ENCODE results near the gene SLC41A2. TPM values are rescaled to one million over a fixed set of nuclear protein-coding genes. Genes with fewer than 3 reads are reported as not detected.

Gene SLC41A2
- total and polyA plus RNA-seq, 10 of the 15 experiments (the other 5 are each of a cell fraction or from before 2014, with no cell fraction given), result 3.5 to 19.0 (median 11.3) TPM

DNA sequence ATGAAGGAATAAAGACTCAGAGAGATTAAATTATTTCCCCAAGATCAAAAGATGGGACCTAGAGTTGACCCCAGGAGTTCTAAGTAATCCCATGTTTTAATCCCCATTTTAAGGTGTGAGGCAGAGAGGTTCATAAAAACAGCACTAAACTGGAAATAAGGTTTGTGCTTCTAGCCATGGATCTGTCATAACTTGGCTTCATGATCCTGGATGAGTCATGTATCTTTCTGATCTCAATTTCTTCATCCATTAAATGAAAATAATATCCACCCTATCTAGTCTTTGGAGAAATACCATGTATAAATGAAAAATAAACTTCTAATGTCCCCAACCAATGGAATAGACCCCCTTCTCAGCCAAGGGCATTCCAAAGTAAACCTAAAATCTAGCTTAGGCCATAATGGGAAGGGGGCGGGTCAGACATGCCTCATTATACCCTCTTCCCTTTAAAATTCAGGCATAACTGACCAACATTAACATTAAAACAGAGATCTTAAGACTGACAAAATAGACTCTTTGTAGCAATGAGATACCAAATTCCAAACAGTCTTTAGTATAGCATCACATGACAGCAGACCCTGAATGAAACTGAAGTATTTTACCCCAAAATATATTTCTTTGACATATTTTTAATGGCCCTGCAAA lies 47.8 kb downstream of the SLC41A2 start:
- no peaks in the 10 kb centered on the region for H3K4me1 ChIP-seq (ENCODE audit: control insufficient read depth, insufficient read depth, low read length)
- TF ChIP-seq, protein P1, sequence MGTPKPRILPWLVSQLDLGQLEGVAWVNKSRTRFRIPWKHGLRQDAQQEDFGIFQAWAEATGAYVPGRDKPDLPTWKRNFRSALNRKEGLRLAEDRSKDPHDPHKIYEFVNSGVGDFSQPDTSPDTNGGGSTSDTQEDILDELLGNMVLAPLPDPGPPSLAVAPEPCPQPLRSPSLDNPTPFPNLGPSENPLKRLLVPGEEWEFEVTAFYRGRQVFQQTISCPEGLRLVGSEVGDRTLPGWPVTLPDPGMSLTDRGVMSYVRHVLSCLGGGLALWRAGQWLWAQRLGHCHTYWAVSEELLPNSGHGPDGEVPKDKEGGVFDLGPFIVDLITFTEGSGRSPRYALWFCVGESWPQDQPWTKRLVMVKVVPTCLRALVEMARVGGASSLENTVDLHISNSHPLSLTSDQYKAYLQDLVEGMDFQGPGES (IDR thresholded peaks at IDR 0.05), result no peak
- TF ChIP-seq NBN (IDR thresholded peaks at IDR 0.05) (no peak), SREBF1 (IDR thresholded peaks at IDR 0.05; ENCODE audit: low read length) (no peak), PAX5 (IDR thresholded peaks at IDR 0.05; ENCODE audit: borderline replicate concordance, low read depth, low read length) (no peak), EP300 (IDR thresholded peaks at IDR 0.05; ENCODE audit: borderline replicate concordance in 1 of 2, control insufficient read depth in 1 of 2, low read depth in 2 of 2, low read length in 2 of 2) (no peak), ZNF207 (IDR thresholded peaks at IDR 0.05; ENCODE audit: borderline replicate concordance) (no peak), RUNX3 (IDR thresholded peaks at IDR 0.05; ENCODE audit: low read length) (no peak), IRF4 (IDR thresholded peaks at IDR 0.05; ENCODE audit: low read depth, low read length) (no peak), CREB1 (IDR thresholded peaks at IDR 0.05; ENCODE audit: low read depth) (no peak), CBFB (IDR thresholded peaks at IDR 0.05; ENCODE audit: low read depth) (no peak), TBL1XR1 (IDR thresholded peaks at IDR 0.05; ENCODE audit: low read depth, low read length) (no peak), HDAC2 (IDR thresholded peaks at IDR 0.05) (no peak), BMI1 (IDR thresholded peaks at IDR 0.05; ENCODE audit: borderline replicate concordance) (no peak)
- TF ChIP-seq, protein P2, sequence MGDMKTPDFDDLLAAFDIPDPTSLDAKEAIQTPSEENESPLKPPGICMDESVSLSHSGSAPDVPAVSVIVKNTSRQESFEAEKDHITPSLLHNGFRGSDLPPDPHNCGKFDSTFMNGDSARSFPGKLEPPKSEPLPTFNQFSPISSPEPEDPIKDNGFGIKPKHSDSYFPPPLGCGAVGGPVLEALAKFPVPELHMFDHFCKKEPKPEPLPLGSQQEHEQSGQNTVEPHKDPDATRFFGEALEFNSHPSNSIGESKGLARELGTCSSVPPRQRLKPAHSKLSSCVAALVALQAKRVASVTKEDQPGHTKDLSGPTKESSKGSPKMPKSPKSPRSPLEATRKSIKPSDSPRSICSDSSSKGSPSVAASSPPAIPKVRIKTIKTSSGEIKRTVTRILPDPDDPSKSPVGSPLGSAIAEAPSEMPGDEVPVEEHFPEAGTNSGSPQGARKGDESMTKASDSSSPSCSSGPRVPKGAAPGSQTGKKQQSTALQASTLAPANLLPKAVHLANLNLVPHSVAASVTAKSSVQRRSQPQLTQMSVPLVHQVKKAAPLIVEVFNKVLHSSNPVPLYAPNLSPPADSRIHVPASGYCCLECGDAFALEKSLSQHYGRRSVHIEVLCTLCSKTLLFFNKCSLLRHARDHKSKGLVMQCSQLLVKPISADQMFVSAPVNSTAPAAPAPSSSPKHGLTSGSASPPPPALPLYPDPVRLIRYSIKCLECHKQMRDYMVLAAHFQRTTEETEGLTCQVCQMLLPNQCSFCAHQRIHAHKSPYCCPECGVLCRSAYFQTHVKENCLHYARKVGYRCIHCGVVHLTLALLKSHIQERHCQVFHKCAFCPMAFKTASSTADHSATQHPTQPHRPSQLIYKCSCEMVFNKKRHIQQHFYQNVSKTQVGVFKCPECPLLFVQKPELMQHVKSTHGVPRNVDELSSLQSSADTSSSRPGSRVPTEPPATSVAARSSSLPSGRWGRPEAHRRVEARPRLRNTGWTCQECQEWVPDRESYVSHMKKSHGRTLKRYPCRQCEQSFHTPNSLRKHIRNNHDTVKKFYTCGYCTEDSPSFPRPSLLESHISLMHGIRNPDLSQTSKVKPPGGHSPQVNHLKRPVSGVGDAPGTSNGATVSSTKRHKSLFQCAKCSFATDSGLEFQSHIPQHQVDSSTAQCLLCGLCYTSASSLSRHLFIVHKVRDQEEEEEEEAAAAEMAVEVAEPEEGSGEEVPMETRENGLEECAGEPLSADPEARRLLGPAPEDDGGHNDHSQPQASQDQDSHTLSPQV (IDR thresholded peaks at IDR 0.05), result no peak
- H3K27me3 ChIP-seq (replicated peaks in 1 of 2; ENCODE audit: control insufficient read depth in 2 of 2, insufficient read depth in 2 of 2, low read length in 1 of 2), result no peaks in the 10 kb centered on the region
- H3K36me3 ChIP-seq (ENCODE audit: control insufficient read depth in 2 of 2, insufficient read depth in 2 of 2, low read length in 1 of 2), result no peaks in the 10 kb centered on the region
- no peaks in the 10 kb centered on the region for H3K79me2 ChIP-seq (ENCODE audit: control insufficient read depth, insufficient read depth, low read length)
- H3K4me2 ChIP-seq (ENCODE audit: control insufficient read depth, insufficient read depth), result no peak overlapping the region
- ATAC-seq (no peak), FAIRE-seq (no peak), DNase-seq (ENCODE audit: low read depth, low spot score) (no peak)
- no TSS peak for BruUV-seq (replicated peaks)
- H3K27ac ChIP-seq (ENCODE audit: control insufficient read depth, insufficient read depth), result no peak overlapping the region
- ChIA-PET RAD21 (ENCODE audit: unreplicated experiment) (no interaction called here), SMC1A (ENCODE audit: uncharacterized antibody, unreplicated experiment) (interaction anchor here (1.2 to 1.5 kb wide), 2 partner anchors 10 to 19 kb away, joined by 3 read pairs; no protein-coding TSS in a partner anchor), CTCF (no interaction called here), POLR2A (no interaction called here)
- H3K9ac ChIP-seq (ENCODE audit: control insufficient read depth, insufficient read depth, low read length), result no peak overlapping the region
- H3K4me3 ChIP-seq, result no peak overlapping the region
- no peaks in the 10 kb centered on the region for H3K9me3 ChIP-seq (replicated peaks; ENCODE audit: control insufficient read depth, insufficient read depth, low read length)
- no peaks in the 10 kb centered on the region for H4K20me1 ChIP-seq (ENCODE audit: control insufficient read depth, insufficient read depth)
- WGBS (ENCODE audit: insufficient coverage, insufficient replicate concordance, low lambda C conversion rate, missing lambda C conversion rate), result 92% methylated on average over 1 of the region's 1 CpG
- in situ Hi-C loops (cut with MboI), result no loop called here
- no peak overlapping the region for H2AFZ ChIP-seq (ENCODE audit: control insufficient read depth, low read depth, low read length)
- intact Hi-C loops (cut with micrococcal nuclease; ENCODE audit: unreplicated experiment), result no loop called here

Data from GM12878 (cell line).